GM23338 (cell line): ENCODE measurements around the gene DUSP3. TPM values are rescaled to one million over a fixed set of nuclear protein-coding genes. Genes with fewer than 3 reads are reported as not detected.

ENCODE experiments used
- ATAC-seq: fragments of 200-7000 bp; cut with Tn5 transposase; 3 replicates; pipeline ENCODE4 v1.9.1; 2020
- DNase-seq: peaks from one replicate; pipeline ENCODE4 v3.0.0-alpha.2; 2015; ENCODE audit warnings: low spot score
- H2AFZ ChIP-seq: fragments of 200-600 bp; sonication (generic); 2 replicates; pipeline ENCODE4 v1.8.0; 2016; ENCODE audit warnings: antibody characterized with exemption, mild to moderate bottlenecking, moderate library complexity
- H3F3A ChIP-seq: fragments of 200-600 bp; sonication (generic); replicated peaks from 2 replicates; pipeline ENCODE4 v1.8.0; 2017; ENCODE audit warnings: antibody characterized with exemption, mixed run types, low read depth
- H3K27ac ChIP-seq: fragments of 200-600 bp; sonication (generic); 2 replicates; pipeline ENCODE4 v1.6.1; 2016; ENCODE audit warnings: low read depth
- H3K27me3 ChIP-seq: fragments of 200-600 bp; sonication (generic); 2 replicates; pipeline ENCODE4 v1.8.0; 2016; ENCODE audit warnings: mild to moderate bottlenecking, mixed run types, moderate library complexity; ENCODE audit not compliant: insufficient read depth
- H3K36me3 ChIP-seq: fragments of 200-600 bp; sonication (generic); 2 replicates; pipeline ENCODE4 v1.8.0; 2016; ENCODE audit warnings: mild to moderate bottlenecking; ENCODE audit not compliant: insufficient read depth
- H3K4me1 ChIP-seq: fragments of 200-600 bp; sonication (generic); 2 replicates; pipeline ENCODE4 v1.8.0; 2016; ENCODE audit warnings: mild to moderate bottlenecking, moderate library complexity; ENCODE audit not compliant: insufficient read depth
- H3K4me2 ChIP-seq: fragments of 200-600 bp; sonication (generic); 2 replicates; pipeline ENCODE4 v1.7.1; 2017; ENCODE audit warnings: mixed run types
- H3K4me3 ChIP-seq: fragments of 200-600 bp; sonication (generic); 2 replicates; pipeline ENCODE4 v1.6.1; 2016; ENCODE audit warnings: mixed run types
- H3K79me2 ChIP-seq: fragments of 200-600 bp; sonication (generic); replicated peaks from 2 replicates; pipeline ENCODE4 v1.8.0; 2017; ENCODE audit warnings: mild to moderate bottlenecking; ENCODE audit not compliant: insufficient read depth
- H3K9me2 ChIP-seq: fragments of 200-600 bp; sonication (generic); 2 replicates; pipeline ENCODE4 v1.8.0; 2017; ENCODE audit not compliant: insufficient read depth
- H4K20me1 ChIP-seq: fragments of 200-600 bp; sonication (generic); replicated peaks from 2 replicates; pipeline ENCODE4 v1.8.0; 2017; ENCODE audit warnings: mild to moderate bottlenecking; ENCODE audit not compliant: insufficient read depth
- H3K27ac Mint-ChIP-seq: 2 replicates; pipeline ENCODE4 v1.8.0; 2020; ENCODE audit warnings: inconsistent platforms, mild to moderate bottlenecking, moderate library complexity, mixed read lengths
- H3K27me3 Mint-ChIP-seq: 3 replicates; pipeline ENCODE4 v1.8.0; 2022; ENCODE audit warnings: low read depth, mild to moderate bottlenecking, moderate library complexity, mixed read lengths, inconsistent platforms; ENCODE audit not compliant: insufficient read depth, poor library complexity
- H3K36me3 Mint-ChIP-seq: 3 replicates; pipeline ENCODE4 v1.8.0; 2021; ENCODE audit warnings: low read depth, mild to moderate bottlenecking, inconsistent platforms, moderate library complexity, mixed read lengths
- H3K4me1 Mint-ChIP-seq: 3 replicates; pipeline ENCODE4 v1.8.0; 2020; ENCODE audit warnings: mild to moderate bottlenecking, inconsistent platforms, mixed read lengths
- H3K4me3 Mint-ChIP-seq: 3 replicates; pipeline ENCODE4 v1.8.0; 2021; ENCODE audit warnings: moderate library complexity, mild to moderate bottlenecking, inconsistent platforms, mixed read lengths
- H3K9me3 Mint-ChIP-seq: 3 replicates; pipeline ENCODE4 v1.8.0; 2020; ENCODE audit warnings: moderate library complexity, mild to moderate bottlenecking, inconsistent platforms, mixed read lengths
- CREB1 ChIP-seq: fragments of 250-450 bp; sonication (Bioruptor Pico); IDR thresholded peaks from 2 replicates; pipeline ENCODE4 v1.5.0; 2020; ENCODE audit warnings: low read depth, mild to moderate bottlenecking, moderate library complexity
- CTCF ChIP-seq, 2 experiments: fragments of 200-600 bp in 1 of 2; sonication (generic) in 1 of 2; conservative IDR thresholded peaks; 2 replicates each; pipeline versions ENCODE4 v1.5.1 to v1.6.1; 2016 to 2017; ENCODE audit warnings: antibody characterized with exemption in 2 of 2, low read depth in 2 of 2, mild to moderate bottlenecking in 2 of 2, moderate library complexity in 1 of 2
- EZH2 ChIP-seq: fragments of 200-600 bp; sonication (generic); IDR thresholded peaks from one replicate; pipeline ENCODE4 v1.8.0; 2017; ENCODE audit warnings: antibody characterized with exemption, mild to moderate bottlenecking, low read depth; ENCODE audit not compliant: unreplicated experiment
- EZH2phosphoT487 ChIP-seq: fragments of 200-600 bp; sonication (generic); IDR thresholded peaks from one replicate; pipeline ENCODE4 v1.8.1; 2018; ENCODE audit warnings: antibody characterized with exemption; ENCODE audit not compliant: unreplicated experiment
- JUNB ChIP-seq: IDR thresholded peaks from one replicate; pipeline ENCODE4 v1.6.1; 2016; ENCODE audit warnings: antibody characterized with exemption; ENCODE audit not compliant: unreplicated experiment
- NANOG ChIP-seq: IDR thresholded peaks from 2 replicates; pipeline ENCODE4 v1.6.1; 2016; ENCODE audit warnings: antibody characterized with exemption, borderline replicate concordance
- POLR2AphosphoS5 ChIP-seq: IDR thresholded peaks from 2 replicates; pipeline ENCODE4 v1.6.1; 2016; ENCODE audit warnings: antibody characterized with exemption, low read depth
- REST ChIP-seq: IDR thresholded peaks from one replicate; pipeline ENCODE4 v1.6.1; 2018; ENCODE audit warnings: antibody characterized with exemption; ENCODE audit not compliant: unreplicated experiment
- STAT1 ChIP-seq: IDR thresholded peaks from one replicate; pipeline ENCODE4 v1.6.1; 2016; ENCODE audit warnings: antibody characterized with exemption; ENCODE audit not compliant: unreplicated experiment
- ZNF331 ChIP-seq: fragments of 250-450 bp; sonication (Bioruptor Pico); IDR thresholded peaks from 2 replicates; pipeline ENCODE4 v1.5.0; 2020; ENCODE audit warnings: low read depth, mild to moderate bottlenecking, moderate library complexity
- polyA plus RNA-seq: library from polyadenylated mRNA; unstranded; fragments of >200 nt; fragmentation: Nextera tagmentation; extraction: Ambion mirVana; gene quantifications from 2 replicates; pipeline ENCODE4 v1.2.1, GENCODE V29; 2016
- total RNA-seq: library from RNA; depleted of rRNA; stranded (reverse); fragments of >200 nt; shearing (Covaris generic); gene quantifications from 2 replicates; pipeline ENCODE4 v1.2.3, GENCODE V29; 2014
- TF ChIP-seq, protein P1 (sequence below): fragments of 250-450 bp; sonication (Bioruptor Pico); IDR thresholded peaks from 2 replicates; pipeline ENCODE4 v1.5.0; 2020; ENCODE audit warnings: mild to moderate bottlenecking, moderate library complexity
- TF ChIP-seq, protein P2 (sequence below): IDR thresholded peaks from 2 replicates; pipeline ENCODE4 v1.6.1; 2016; ENCODE audit warnings: antibody characterized with exemption

DUSP3 gene
- total and polyA plus RNA-seq, 2 experiments from 2014 or later, result 14.7 to 22.1 TPM

DNA sequence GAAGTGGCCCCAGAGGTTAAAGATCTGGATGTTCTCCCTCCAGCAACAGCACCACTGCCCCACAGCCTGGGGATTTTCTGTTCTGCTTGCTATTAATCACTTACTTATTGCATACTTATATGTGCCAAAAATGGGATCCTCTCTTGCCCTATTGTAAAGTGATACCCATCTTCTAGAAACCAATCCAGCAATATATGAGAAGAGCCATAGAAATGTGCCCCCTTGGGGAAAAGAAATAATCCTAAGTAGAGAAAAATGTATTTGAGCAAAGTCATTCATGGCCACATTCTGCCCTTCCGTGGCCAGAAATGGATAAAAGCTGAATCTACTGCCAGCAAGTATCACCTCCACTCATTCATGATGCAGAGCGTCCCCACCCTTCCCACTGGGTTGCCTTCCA is 41.1 kb downstream of the DUSP3 start:
- peaks cover 11% of the 10 kb centered on the region for H3K36me3 Mint-ChIP-seq
- Histone ChIP-seq H3K4me1 (peaks cover 13% of the 10 kb centered on the region; the same call in 1 of the 2 replicates), H3K27ac (no peak overlapping the region), H3K27me3 (no peaks in the 10 kb centered on the region), H3K36me3 (no peaks in the 10 kb centered on the region), H3K79me2 (no peaks in the 10 kb centered on the region), H3K4me2 (no peak overlapping the region), H3K9me2 (no peaks in the 10 kb centered on the region), H4K20me1 (no peaks in the 10 kb centered on the region), H2AFZ (0 out of 2 replicates have a peak overlapping the region, but pooled peaks have one; percentile 78), H3F3A (no peaks in the 10 kb centered on the region), H3K4me3 (no peak overlapping the region)
- no peak overlapping the region for H3K4me3 Mint-ChIP-seq
- no peak for DNase-seq
- H3K4me1 Mint-ChIP-seq, result peaks cover 10% of the 10 kb centered on the region; the same call in 2 of the 3 replicates
- TF ChIP-seq CTCF (conservative IDR thresholded peaks at IDR 0.05; ENCODE audit: low read depth in 2 of 2) (no peak), REST (no peak), POLR2AphosphoS5 (no peak), STAT1 (no peak), EZH2phosphoT487 (no peak), EZH2 (no peak), NANOG (no peak), ZNF331 (CRISPR knock-in tag) (no peak), CREB1 (CRISPR knock-in tag) (no peak), JUNB (no peak)
- TF ChIP-seq, protein P1, sequence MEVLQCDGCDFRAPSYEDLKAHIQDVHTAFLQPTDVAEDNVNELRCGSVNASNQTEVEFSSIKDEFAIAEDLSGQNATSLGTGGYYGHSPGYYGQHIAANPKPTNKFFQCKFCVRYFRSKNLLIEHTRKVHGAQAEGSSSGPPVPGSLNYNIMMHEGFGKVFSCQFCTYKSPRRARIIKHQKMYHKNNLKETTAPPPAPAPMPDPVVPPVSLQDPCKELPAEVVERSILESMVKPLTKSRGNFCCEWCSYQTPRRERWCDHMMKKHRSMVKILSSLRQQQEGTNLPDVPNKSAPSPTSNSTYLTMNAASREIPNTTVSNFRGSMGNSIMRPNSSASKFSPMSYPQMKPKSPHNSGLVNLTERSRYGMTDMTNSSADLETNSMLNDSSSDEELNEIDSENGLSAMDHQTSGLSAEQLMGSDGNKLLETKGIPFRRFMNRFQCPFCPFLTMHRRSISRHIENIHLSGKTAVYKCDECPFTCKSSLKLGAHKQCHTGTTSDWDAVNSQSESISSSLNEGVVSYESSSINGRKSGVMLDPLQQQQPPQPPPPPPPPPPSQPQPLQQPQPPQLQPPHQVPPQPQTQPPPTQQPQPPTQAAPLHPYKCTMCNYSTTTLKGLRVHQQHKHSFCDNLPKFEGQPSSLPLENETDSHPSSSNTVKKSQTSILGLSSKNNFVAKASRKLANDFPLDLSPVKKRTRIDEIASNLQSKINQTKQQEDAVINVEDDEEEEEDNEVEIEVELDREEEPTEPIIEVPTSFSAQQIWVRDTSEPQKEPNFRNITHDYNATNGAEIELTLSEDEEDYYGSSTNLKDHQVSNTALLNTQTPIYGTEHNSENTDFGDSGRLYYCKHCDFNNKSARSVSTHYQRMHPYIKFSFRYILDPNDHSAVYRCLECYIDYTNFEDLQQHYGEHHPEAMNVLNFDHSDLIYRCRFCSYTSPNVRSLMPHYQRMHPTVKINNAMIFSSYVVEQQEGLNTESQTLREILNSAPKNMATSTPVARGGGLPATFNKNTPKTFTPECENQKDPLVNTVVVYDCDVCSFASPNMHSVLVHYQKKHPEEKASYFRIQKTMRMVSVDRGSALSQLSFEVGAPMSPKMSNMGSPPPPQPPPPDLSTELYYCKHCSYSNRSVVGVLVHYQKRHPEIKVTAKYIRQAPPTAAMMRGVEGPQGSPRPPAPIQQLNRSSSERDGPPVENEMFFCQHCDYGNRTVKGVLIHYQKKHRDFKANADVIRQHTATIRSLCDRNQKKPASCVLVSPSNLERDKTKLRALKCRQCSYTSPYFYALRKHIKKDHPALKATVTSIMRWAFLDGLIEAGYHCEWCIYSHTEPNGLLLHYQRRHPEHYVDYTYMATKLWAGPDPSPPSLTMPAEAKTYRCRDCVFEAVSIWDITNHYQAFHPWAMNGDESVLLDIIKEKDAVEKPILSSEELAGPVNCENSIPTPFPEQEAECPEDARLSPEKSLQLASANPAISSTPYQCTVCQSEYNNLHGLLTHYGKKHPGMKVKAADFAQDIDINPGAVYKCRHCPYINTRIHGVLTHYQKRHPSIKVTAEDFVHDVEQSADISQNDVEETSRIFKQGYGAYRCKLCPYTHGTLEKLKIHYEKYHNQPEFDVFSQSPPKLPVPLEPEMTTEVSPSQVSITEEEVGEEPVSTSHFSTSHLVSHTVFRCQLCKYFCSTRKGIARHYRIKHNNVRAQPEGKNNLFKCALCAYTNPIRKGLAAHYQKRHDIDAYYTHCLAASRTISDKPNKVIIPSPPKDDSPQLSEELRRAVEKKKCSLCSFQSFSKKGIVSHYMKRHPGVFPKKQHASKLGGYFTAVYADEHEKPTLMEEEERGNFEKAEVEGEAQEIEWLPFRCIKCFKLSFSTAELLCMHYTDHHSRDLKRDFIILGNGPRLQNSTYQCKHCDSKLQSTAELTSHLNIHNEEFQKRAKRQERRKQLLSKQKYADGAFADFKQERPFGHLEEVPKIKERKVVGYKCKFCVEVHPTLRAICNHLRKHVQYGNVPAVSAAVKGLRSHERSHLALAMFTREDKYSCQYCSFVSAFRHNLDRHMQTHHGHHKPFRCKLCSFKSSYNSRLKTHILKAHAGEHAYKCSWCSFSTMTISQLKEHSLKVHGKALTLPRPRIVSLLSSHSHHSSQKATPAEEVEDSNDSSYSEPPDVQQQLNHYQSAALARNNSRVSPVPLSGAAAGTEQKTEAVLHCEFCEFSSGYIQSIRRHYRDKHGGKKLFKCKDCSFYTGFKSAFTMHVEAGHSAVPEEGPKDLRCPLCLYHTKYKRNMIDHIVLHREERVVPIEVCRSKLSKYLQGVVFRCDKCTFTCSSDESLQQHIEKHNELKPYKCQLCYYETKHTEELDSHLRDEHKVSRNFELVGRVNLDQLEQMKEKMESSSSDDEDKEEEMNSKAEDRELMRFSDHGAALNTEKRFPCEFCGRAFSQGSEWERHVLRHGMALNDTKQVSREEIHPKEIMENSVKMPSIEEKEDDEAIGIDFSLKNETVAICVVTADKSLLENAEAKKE, result no peak
- TF ChIP-seq, protein P2, sequence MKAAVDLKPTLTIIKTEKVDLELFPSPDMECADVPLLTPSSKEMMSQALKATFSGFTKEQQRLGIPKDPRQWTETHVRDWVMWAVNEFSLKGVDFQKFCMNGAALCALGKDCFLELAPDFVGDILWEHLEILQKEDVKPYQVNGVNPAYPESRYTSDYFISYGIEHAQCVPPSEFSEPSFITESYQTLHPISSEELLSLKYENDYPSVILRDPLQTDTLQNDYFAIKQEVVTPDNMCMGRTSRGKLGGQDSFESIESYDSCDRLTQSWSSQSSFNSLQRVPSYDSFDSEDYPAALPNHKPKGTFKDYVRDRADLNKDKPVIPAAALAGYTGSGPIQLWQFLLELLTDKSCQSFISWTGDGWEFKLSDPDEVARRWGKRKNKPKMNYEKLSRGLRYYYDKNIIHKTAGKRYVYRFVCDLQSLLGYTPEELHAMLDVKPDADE, result no peak
- peaks cover 5% of the 10 kb centered on the region for H3K27me3 Mint-ChIP-seq
- ATAC-seq, result no peak
- H3K9me3 Mint-ChIP-seq, result peaks cover 21% of the 10 kb centered on the region
- H3K27ac Mint-ChIP-seq, result no peak overlapping the region
